Fibroblast of lung (primary cell): Measurements from ENCODE around the gene CBY2.

Source experiments
- CTCF ChIP-seq, 2 donors: IDR thresholded peaks in 1 of 2; conservative IDR thresholded peaks in 1 of 2; 1 replicate in 1 of 2; 2 replicates in 1 of 2; pipeline ENCODE4 v1.5.1; 2011 to 2012; ENCODE audit warnings: low read length in 2 of 2, control low read depth in 1 of 2, inconsistent platforms in 1 of 2, low read depth in 1 of 2, mild to moderate bottlenecking in 1 of 2
- EZH2 ChIP-seq: IDR thresholded peaks from 2 replicates; pipeline ENCODE4 v1.5.1; 2012; ENCODE audit warnings: low read length, control low read depth, mild to moderate bottlenecking; ENCODE audit errors: missing control alignments

DNA sequence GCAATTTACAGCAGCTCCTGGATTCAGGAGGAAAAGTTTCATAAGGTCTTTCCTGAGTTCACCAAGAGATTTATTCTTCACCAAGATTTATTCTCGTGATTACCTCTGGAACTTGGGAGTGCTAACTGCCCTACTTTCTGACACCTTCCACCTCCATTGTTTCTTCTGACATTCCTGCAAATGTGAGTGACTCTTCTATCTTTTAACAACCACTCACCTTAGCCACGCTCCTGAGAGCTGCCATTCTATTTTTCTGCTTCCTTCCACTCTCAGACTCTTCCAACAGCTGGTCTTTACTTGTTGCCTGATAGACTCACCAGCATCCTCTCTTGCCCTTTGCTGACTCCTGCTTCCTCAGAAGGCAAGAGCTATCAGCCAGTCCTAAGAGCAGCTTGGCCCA lies 11.5 kb upstream of the CBY2 start:
- TF ChIP-seq CTCF (conservative IDR thresholded peaks at IDR 0.05 in 1 of 2, IDR thresholded peaks at IDR 0.05 in 1 of 2; ENCODE audit: low read depth in 1 of 2, low read length in 2 of 2) (no peak), EZH2 (no peak)
